Mesendoderm (in vitro differentiated cells): ENCODE data around the gene SNX27.

Source experiments
- DNase-seq: peaks from one replicate; pipeline ENCODE4 v3.0.0; 2013
- H2AK5ac ChIP-seq: 2 replicates; pipeline ENCODE4 v1.6.1; 2013; ENCODE audit warnings: low read length, inconsistent platforms
- H2BK120ac ChIP-seq: 2 replicates; pipeline ENCODE4 v1.6.1; 2013; ENCODE audit warnings: low read depth, mild to moderate bottlenecking, low read length, moderate library complexity, mixed read lengths
- H2BK15ac ChIP-seq: replicated peaks from 2 replicates; pipeline ENCODE4 v1.6.1; 2013; ENCODE audit warnings: low read depth, mild to moderate bottlenecking, moderate library complexity
- H2BK5ac ChIP-seq: 2 replicates; pipeline ENCODE4 v1.6.1; 2013; ENCODE audit warnings: low read length, inconsistent platforms
- H3K18ac ChIP-seq: 2 replicates; pipeline ENCODE4 v1.6.1; 2013; ENCODE audit warnings: mild to moderate bottlenecking, low read length, mixed read lengths
- H3K23ac ChIP-seq: one replicate; pipeline ENCODE4 v1.6.1; 2013; ENCODE audit warnings: low read length
- H3K27ac ChIP-seq: 2 replicates; pipeline ENCODE4 v1.5.1; 2013; ENCODE audit warnings: low read depth, mild to moderate bottlenecking, inconsistent platforms, low read length, moderate library complexity
- H3K27me3 ChIP-seq: 2 replicates; pipeline ENCODE4 v1.6.1; 2013; ENCODE audit warnings: low read length, control low read depth, mild to moderate bottlenecking, inconsistent platforms; ENCODE audit not compliant: insufficient read depth, poor library complexity
- H3K36me3 ChIP-seq: 2 replicates; pipeline ENCODE4 v1.6.1; 2013; ENCODE audit warnings: low read length, inconsistent platforms; ENCODE audit not compliant: control insufficient read depth, insufficient read depth
- H3K4ac ChIP-seq: one replicate; pipeline ENCODE4 v1.6.1; 2013; ENCODE audit warnings: low read depth, mild to moderate bottlenecking, low read length, moderate library complexity
- H3K4me1 ChIP-seq: 2 replicates; pipeline ENCODE4 v1.6.1; 2013; ENCODE audit warnings: low read depth, low read length, inconsistent platforms; ENCODE audit not compliant: control insufficient read depth
- H3K4me2 ChIP-seq: 2 replicates; pipeline ENCODE4 v1.6.1; 2013; ENCODE audit warnings: low read length
- H3K4me3 ChIP-seq: 2 replicates; pipeline ENCODE4 v1.5.1; 2013; ENCODE audit warnings: mild to moderate bottlenecking, low read length
- H3K56ac ChIP-seq: one replicate; pipeline ENCODE4 v1.6.1; 2013; ENCODE audit warnings: low read length
- H3K79me1 ChIP-seq: 2 replicates; pipeline ENCODE4 v1.6.1; 2013; ENCODE audit warnings: low read length, inconsistent platforms
- H3K79me2 ChIP-seq: 2 replicates; pipeline ENCODE4 v1.6.1; 2013; ENCODE audit warnings: mild to moderate bottlenecking, low read length; ENCODE audit not compliant: control insufficient read depth, insufficient read depth
- H3K9ac ChIP-seq: 2 replicates; pipeline ENCODE4 v1.6.1; 2013; ENCODE audit warnings: low read length, inconsistent platforms
- H4K5ac ChIP-seq: one replicate; pipeline ENCODE4 v1.6.1; 2013; ENCODE audit warnings: low read length
- H4K8ac ChIP-seq: one replicate; pipeline ENCODE4 v1.6.1; 2013; ENCODE audit warnings: low read depth, mild to moderate bottlenecking, control low read depth, low read length, moderate library complexity
- WGBS: extraction: QIAGEN DNeasy Blood & Tissue Kit; methylation state at CpG from one replicate; pipeline ENCODE4 v1.1.7; 2013; ENCODE audit warnings: low lambda C conversion rate, missing lambda C conversion rate; ENCODE audit not compliant: insufficient coverage; ENCODE audit errors: extremely low coverage; 5-methylcytosine and 5-hydroxymethylcytosine counted together

SNX27 gene

GRCh38 chr1:151713044-151713443, 101.2 kb downstream of the SNX27 start:
- Histone ChIP-seq H3K9ac (no peak overlapping the region), H3K4me1 (no peaks in the 10 kb centered on the region), H3K36me3 (no peaks in the 10 kb centered on the region), H2BK15ac (no peak overlapping the region), H3K4me2 (no peak overlapping the region), H4K5ac (no peak overlapping the region), H2BK5ac (no peak overlapping the region), H2AK5ac (no peak overlapping the region), H3K56ac (no peak overlapping the region), H3K18ac (no peak overlapping the region), H3K79me2 (no peaks in the 10 kb centered on the region), H3K79me1 (no peaks in the 10 kb centered on the region), H3K27ac (no peak overlapping the region), H3K4me3 (no peak overlapping the region), H3K27me3 (no peaks in the 10 kb centered on the region), H3K23ac (no peak overlapping the region), H2BK120ac (no peak overlapping the region), H4K8ac (no peak overlapping the region), H3K4ac (no peak overlapping the region)
- no peak for DNase-seq
- no CpG with 5 or more reads among the region's 2 CpGs for WGBS

GRCh38 chr1:151713874-151714273, 102.0 kb downstream of the SNX27 start:
- Histone ChIP-seq H4K5ac (no peak overlapping the region), H3K27ac (no peak overlapping the region), H3K4ac (no peak overlapping the region), H2BK5ac (no peak overlapping the region), H3K23ac (no peak overlapping the region), H3K36me3 (no peaks in the 10 kb centered on the region), H3K4me2 (no peak overlapping the region), H2AK5ac (no peak overlapping the region), H3K4me3 (no peak overlapping the region), H4K8ac (no peak overlapping the region), H2BK15ac (no peak overlapping the region), H3K56ac (no peak overlapping the region), H3K9ac (no peak overlapping the region), H2BK120ac (no peak overlapping the region), H3K4me1 (no peaks in the 10 kb centered on the region), H3K79me2 (no peaks in the 10 kb centered on the region), H3K79me1 (no peaks in the 10 kb centered on the region), H3K18ac (no peak overlapping the region), H3K27me3 (no peaks in the 10 kb centered on the region)
- no CpG with 5 or more reads among the region's 2 CpGs for WGBS
- DNase-seq: no peak

GRCh38 chr1:151714820-151715725, 103.2 kb downstream of the SNX27 start:
- H3K4me1 ChIP-seq: no peaks in the 10 kb centered on the region
- H3K4me2 ChIP-seq: no peak overlapping the region

GRCh38 chr1:151715726-151716404, 104.0 kb downstream of the SNX27 start:
- Histone ChIP-seq H2AK5ac (no peak overlapping the region), H3K4me3 (no peak overlapping the region), H3K79me1 (no peaks in the 10 kb centered on the region), H2BK15ac (no peak overlapping the region), H3K4ac (no peak overlapping the region), H2BK5ac (no peak overlapping the region), H3K27ac (no peak overlapping the region), H2BK120ac (no peak overlapping the region), H4K8ac (no peak overlapping the region), H3K23ac (no peak overlapping the region), H3K27me3 (peaks cover under 1% of the 10 kb centered on the region), H3K18ac (no peak overlapping the region), H3K4me1 (peaks cover under 1% of the 10 kb centered on the region), H3K56ac (no peak overlapping the region), H4K5ac (no peak overlapping the region), H3K9ac (no peak overlapping the region), H3K36me3 (no peaks in the 10 kb centered on the region), H3K4me2 (peak overlapping the region; percentile 47), H3K79me2 (no peaks in the 10 kb centered on the region)
- no CpG with 5 or more reads among the region's 17 CpGs for WGBS
- DNase-seq: peak; percentile 80

More at GRCh38 chr1:151714820-151715725, 103.2 kb downstream of the SNX27 start:
- Histone ChIP-seq H3K79me2 (no peaks in the 10 kb centered on the region), H2BK120ac (no peak overlapping the region), H2BK15ac (no peak overlapping the region), H3K23ac (no peak overlapping the region), H3K9ac (no peak overlapping the region), H3K27me3 (no peaks in the 10 kb centered on the region), H3K36me3 (no peaks in the 10 kb centered on the region), H3K4ac (no peak overlapping the region), H3K27ac (no peak overlapping the region), H3K18ac (no peak overlapping the region), H3K79me1 (no peaks in the 10 kb centered on the region), H4K8ac (no peak overlapping the region), H2AK5ac (no peak overlapping the region), H3K4me3 (no peak overlapping the region), H4K5ac (no peak overlapping the region), H2BK5ac (no peak overlapping the region), H3K56ac (no peak overlapping the region)
- no peak for DNase-seq
- no CpG with 5 or more reads among the region's 10 CpGs for WGBS

- H2BK120ac ChIP-seq: no peak overlapping the region
- H4K5ac ChIP-seq: no peak overlapping the region
- H4K8ac ChIP-seq: no peak overlapping the region
- H3K79me1 ChIP-seq: no peaks in the 10 kb centered on the region
- no CpG with 5 or more reads among the region's 11 CpGs for WGBS
- H2AK5ac ChIP-seq: no peak overlapping the region
- H3K56ac ChIP-seq: no peak overlapping the region
- H3K18ac ChIP-seq: no peak overlapping the region
- peaks cover 2% of the 10 kb centered on the region for H3K27me3 ChIP-seq
- no peak overlapping the region for H3K23ac ChIP-seq
- DNase-seq: no peak
- no peak overlapping the region for H3K4me3 ChIP-seq
- H2BK15ac ChIP-seq: no peak overlapping the region
- H3K4ac ChIP-seq: no peak overlapping the region
- H2BK5ac ChIP-seq: no peak overlapping the region
- H3K36me3 ChIP-seq: no peaks in the 10 kb centered on the region
- peaks cover 2% of the 10 kb centered on the region for H3K4me1 ChIP-seq
- no peak overlapping the region for H3K27ac ChIP-seq
- no peaks in the 10 kb centered on the region for H3K79me2 ChIP-seq
- no peak overlapping the region for H3K9ac ChIP-seq
- peak overlapping the region; percentile 47 for H3K4me2 ChIP-seq
Measured at GRCh38 chr1:151716405-151716762, 104.5 kb downstream of the SNX27 start.
